GM12872 (cell line): ENCODE results near the gene HEATR3.

Experiments
- TF ChIP-seq, protein P1 (sequence below): IDR thresholded peaks from 3 replicates; pipeline ENCODE4 v1.5.1; 2011; ENCODE audit warnings: low read depth, mild to moderate bottlenecking, low read length, moderate library complexity; ENCODE audit not compliant: insufficient read depth

Gene HEATR3, protein sequence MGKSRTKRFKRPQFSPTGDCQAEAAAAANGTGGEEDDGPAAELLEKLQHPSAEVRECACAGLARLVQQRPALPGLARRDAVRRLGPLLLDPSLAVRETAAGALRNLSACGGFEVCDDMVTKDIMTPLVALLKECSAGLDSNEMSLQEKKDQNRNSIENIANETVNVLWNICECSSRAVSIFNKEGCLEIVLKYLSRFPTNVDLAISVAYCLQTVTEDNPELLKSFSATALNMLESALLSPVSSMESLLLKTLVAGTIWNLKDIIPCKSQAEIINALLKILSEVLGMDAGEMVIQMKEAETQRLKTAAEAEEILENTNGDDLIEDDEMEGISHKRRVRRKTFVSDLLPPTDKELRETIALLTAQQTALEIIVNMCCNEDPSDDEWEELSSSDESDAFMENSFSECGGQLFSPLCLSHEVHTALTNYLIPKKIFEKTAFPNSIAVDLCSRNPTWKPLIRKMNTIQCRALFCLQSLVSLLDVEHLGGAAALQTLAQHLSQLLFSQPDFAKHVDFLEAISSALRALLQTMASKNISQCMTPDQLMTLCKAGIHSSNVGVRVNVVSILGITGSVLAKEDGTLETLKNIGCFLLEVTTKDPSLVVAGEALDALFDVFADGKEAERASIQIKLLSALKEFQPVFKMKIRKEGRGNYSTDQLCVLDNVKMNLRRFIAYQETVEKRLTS

DNA sequence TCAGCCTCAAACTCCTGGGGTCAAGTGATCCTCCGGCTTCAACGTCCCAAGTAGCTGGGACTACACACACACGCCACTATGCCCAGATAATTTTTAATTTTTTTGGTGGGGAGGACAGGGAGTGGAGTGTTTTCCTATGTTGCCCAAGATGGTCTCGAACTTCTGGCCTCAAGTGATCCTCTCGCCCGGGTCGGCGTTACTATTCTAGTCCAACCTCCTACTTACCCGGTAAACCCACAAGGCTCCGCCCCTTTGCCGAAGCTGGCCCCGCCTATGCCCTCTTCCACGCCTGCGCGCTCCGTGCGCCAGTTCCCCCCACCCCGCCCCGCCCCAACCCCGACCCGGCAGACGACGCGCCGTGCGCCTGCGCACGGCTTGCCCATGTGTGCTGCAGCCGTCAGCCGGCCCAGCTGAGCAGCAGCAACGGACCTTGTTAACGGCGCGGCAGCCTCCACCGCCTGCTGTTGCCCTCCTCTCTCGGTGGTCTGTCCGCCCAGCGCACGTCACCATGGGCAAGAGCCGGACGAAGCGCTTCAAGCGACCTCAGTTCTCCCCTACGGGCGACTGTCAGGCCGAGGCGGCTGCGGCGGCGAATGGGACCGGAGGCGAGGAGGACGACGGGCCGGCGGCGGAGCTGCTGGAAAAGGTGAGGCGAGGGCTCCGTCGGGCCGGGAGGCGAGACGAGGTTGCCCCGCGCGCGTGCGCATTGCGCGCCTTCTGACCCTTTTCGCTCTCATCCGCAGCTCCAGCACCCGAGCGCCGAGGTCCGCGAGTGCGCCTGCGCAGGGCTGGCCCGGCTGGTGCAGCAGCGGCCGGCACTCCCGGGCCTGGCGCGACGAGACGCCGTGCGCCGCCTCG is at the start of gene HEATR3:
Gene HEATR3, plus strand, starts transcription at position 347 of the 858 bp plus-strand sequence. Its CDS starts 162 bp downstream, at position 509.
- TF ChIP-seq, protein P1, sequence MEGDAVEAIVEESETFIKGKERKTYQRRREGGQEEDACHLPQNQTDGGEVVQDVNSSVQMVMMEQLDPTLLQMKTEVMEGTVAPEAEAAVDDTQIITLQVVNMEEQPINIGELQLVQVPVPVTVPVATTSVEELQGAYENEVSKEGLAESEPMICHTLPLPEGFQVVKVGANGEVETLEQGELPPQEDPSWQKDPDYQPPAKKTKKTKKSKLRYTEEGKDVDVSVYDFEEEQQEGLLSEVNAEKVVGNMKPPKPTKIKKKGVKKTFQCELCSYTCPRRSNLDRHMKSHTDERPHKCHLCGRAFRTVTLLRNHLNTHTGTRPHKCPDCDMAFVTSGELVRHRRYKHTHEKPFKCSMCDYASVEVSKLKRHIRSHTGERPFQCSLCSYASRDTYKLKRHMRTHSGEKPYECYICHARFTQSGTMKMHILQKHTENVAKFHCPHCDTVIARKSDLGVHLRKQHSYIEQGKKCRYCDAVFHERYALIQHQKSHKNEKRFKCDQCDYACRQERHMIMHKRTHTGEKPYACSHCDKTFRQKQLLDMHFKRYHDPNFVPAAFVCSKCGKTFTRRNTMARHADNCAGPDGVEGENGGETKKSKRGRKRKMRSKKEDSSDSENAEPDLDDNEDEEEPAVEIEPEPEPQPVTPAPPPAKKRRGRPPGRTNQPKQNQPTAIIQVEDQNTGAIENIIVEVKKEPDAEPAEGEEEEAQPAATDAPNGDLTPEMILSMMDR: no peak

DNA sequence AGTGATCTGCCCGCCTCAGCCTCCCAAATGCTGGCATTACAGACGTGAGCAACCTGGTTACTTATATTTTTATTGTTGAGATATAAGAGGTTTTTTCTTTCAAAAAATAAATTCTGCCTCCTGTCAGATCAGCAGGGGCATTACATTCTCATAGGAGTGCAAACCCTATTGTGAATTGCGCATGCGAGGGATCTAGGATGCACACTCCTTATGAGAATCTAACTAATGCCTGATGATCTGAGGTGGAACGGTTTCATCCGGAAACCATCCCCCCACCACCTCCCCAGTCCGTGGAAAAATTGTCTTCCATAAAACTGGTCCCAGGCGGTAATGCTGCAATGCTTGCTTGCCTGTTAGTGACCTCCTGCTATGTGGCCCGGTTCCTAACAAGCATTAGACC is 48.2 kb upstream of the HEATR3 start:
- TF ChIP-seq, protein P1: no peak

DNA sequence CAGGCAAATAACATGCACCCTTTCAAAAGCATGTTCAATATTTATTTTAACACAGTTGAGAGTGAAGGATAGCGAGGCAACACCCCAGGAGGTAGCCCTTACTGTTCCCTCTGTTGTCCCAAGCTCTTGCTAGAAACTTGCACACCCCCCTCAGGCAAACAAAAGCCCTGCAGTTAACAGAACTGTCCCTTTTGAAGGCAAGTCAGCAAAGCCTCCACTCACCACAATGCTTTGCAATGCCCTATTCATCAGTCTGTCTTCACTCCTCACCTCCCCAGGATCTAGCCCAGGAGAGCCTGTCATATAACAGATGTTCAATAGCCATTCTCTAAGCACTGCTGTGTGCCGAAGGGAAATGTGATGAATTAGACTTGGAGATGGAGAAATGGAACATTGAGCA is 44.2 kb upstream of the HEATR3 start:
- TF ChIP-seq, protein P1: peak; percentile 29; the same call in 1 of the 3 replicates

DNA sequence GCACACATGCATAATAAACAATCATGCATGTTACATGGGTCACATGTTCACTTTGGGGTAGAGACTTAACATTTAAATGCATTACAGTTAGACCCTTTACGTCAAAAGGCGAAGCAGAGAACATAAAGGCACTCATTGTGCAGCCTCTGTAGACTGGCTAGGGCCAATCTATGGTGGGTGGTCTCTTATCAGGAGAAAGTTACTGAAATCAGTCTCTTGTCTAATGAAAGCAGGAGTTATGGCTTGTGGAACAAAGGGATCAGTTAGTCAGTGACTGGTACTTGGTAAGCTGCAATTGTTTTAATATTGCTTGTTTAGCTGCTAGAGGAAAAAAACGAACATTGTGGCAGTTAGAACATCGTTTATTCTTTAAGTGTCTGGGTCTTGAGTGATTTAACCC is 42.1 kb upstream of the HEATR3 start:
- TF ChIP-seq, protein P1: no peak

DNA sequence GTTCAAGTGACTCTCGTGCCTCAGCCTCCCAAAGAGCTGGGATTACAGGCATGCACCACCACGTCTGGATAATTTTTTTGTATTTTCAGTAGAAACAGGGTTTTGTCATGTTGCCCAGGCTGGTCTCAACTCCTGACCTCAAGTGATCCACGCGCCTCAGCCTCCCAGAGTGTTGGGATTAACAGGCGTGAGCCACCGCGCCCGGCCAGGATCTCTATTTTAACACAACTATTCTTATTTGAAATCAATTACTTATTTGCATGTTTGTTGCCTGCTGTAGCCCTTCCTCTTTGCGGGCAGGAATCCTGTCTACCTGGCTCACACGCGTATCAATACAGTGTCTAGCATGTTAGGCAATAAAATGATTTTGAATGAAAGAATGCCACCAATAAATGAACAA is 41.6 kb upstream of the HEATR3 start:
- TF ChIP-seq, protein P1: no peak

DNA sequence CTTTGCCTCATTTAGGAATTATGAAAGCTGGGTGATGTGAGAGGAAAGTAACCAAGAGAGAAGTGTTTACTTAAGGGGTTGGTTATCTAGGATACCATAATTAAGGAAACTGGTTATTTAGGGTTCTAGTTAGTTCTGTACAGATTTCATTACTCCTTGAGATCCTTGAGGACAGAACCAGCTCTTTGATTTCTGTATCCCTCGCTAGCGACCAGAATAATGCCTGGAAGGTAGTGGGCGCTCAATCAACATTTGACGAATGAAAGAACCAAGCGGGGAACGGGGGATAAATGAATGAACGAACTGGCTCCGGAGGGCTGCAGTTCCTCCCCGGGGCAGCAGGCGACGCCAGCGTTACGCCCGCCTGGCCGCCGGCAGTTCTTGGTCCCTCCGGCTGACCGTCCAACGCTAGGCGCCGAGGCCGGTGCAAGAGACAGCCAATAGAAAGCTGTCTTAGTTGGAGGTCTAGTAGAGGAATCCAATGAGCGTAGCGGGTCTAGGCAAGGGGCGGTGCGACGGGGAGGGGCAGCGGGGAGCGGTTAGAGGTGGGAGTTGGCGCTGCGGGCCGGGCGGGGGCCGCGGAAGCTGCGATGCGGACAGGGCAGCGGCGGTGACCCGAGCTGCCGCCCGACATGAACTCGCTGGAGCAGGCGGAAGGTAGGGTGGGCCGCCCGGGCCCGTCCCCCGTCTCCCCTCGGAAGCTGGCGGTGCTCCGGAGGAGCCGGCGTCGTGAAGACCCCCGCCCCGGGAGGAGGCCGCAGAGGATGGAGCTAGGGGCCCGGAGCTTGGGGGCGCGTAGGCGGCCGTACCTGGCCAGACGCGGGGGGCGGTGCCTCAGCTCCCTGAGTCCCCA is 40.9 kb upstream of the HEATR3 start, which contains the start of gene CNEP1R1:
Gene CNEP1R1, plus strand, starts transcription at position 542 of the 853 bp plus-strand sequence. Its CDS starts 91 bp downstream, at position 633.
- TF ChIP-seq, protein P1: peak; percentile 100
